ENCODE results near the gene KCNMB2. TPM values are rescaled to one million over a fixed set of nuclear protein-coding genes. Genes with fewer than 3 reads are reported as not detected.

KCNMB2 gene
- total RNA-seq, 2 donors from 2014 or later, result not detected

DNA sequence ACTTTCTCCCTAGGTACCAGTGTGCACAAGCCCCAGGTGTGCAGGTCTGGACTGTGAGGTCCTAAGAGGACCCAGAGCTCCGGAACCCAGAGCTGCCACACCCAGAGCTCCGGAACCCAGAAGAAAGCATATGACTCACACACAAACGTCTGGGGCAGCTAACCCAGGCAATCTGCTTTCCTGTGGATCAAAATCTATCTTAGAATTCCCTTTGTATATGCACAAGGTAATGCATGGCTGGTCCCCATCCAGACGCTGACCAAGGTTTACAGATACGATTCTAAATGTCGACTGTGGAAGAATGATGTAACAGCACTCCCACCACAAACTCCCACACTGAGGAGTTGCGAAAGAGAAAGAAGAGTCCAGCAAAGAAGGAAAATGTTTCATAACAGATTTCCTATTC lies 15.7 kb downstream of the KCNMB2 start:
- no peak overlapping the region for H3K27ac ChIP-seq (ENCODE audit: low read depth, low read length)
- no peaks in the 10 kb centered on the region for H3K36me3 ChIP-seq (ENCODE audit: control insufficient read depth, insufficient read depth, low read length)
- no peaks in the 10 kb centered on the region for H3K9me3 Mint-ChIP-seq
- no peak overlapping the region for H3K4me3 ChIP-seq (ENCODE audit: low read length)
- H3K9me3 ChIP-seq (ENCODE audit: control insufficient read depth, low read length), result no peaks in the 10 kb centered on the region
- H3K9ac ChIP-seq (ENCODE audit: extremely low read depth, low read length, poor library complexity, severe bottlenecking), result no peak overlapping the region
- H3K4me1 Mint-ChIP-seq, result peaks cover 17% of the 10 kb centered on the region
- no peaks in the 10 kb centered on the region for H3K27me3 Mint-ChIP-seq (ENCODE audit: insufficient read depth)
- no peak overlapping the region for H3K4me3 Mint-ChIP-seq
- DNase-seq, result no peak
- WGBS, 2 experiments (ENCODE audit: insufficient coverage in 1 of 2, insufficient read length in 1 of 2), result 89 to 100% methylated on average over 3 to 7 of the region's 7 CpGs
- H3K36me3 Mint-ChIP-seq (ENCODE audit: low read depth), result no peaks in the 10 kb centered on the region
- H3K27ac Mint-ChIP-seq, result no peak overlapping the region
- H3K4me1 ChIP-seq (ENCODE audit: control insufficient read depth, insufficient read depth, low read length), result no peaks in the 10 kb centered on the region
- no peaks in the 10 kb centered on the region for H3K27me3 ChIP-seq (ENCODE audit: control insufficient read depth, insufficient read depth, low read length, poor library complexity, severe bottlenecking)
- no peak for TF ChIP-seq CTCF (conservative IDR thresholded peaks at IDR 0.05)

DNA sequence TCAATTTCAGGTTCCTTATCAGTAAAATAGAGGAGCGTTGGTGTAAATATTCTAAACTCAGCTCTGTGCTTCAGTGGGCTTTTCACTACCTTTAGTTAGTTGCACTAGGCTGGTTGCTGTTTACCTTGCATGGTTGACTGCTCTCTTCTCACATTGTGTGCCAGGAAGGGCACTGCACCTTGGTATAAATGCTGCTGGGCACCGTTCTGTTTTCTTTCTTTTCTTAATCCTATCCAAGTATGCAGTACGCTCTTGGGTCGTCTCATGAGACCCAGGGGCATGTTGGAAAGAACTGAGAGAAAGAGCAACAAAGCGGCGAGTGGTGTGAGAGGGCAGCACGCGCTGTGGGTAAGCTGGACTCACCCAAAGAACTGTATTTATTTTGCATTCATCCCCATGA lies 22.4 kb downstream of the KCNMB2 start:
- Histone ChIP-seq H3K9ac (ENCODE audit: extremely low read depth, low read length, poor library complexity, severe bottlenecking) (no peak overlapping the region), H3K4me3 (ENCODE audit: low read length) (no peak overlapping the region), H3K36me3 (ENCODE audit: control insufficient read depth, insufficient read depth, low read length) (no peaks in the 10 kb centered on the region), H3K9me3 (ENCODE audit: control insufficient read depth, low read length) (no peaks in the 10 kb centered on the region), H3K27ac (ENCODE audit: low read depth, low read length) (no peak overlapping the region), H3K4me1 (ENCODE audit: control insufficient read depth, insufficient read depth, low read length) (peaks cover 5% of the 10 kb centered on the region), H3K27me3 (ENCODE audit: control insufficient read depth, insufficient read depth, low read length, poor library complexity, severe bottlenecking) (no peaks in the 10 kb centered on the region)
- no peak for TF ChIP-seq CTCF (conservative IDR thresholded peaks at IDR 0.05)
- H3K36me3 Mint-ChIP-seq (ENCODE audit: low read depth), result no peaks in the 10 kb centered on the region
- no peaks in the 10 kb centered on the region for H3K9me3 Mint-ChIP-seq
- no peak overlapping the region for H3K27ac Mint-ChIP-seq
- H3K4me3 Mint-ChIP-seq, result no peak overlapping the region
- H3K27me3 Mint-ChIP-seq (ENCODE audit: insufficient read depth), result no peaks in the 10 kb centered on the region
- WGBS, 2 experiments (ENCODE audit: insufficient coverage in 1 of 2, insufficient read length in 1 of 2), result 89 to 97% methylated on average over 1 to 8 of the region's 8 CpGs
- no peak for DNase-seq
- peaks cover 23% of the 10 kb centered on the region for H3K4me1 Mint-ChIP-seq

DNA sequence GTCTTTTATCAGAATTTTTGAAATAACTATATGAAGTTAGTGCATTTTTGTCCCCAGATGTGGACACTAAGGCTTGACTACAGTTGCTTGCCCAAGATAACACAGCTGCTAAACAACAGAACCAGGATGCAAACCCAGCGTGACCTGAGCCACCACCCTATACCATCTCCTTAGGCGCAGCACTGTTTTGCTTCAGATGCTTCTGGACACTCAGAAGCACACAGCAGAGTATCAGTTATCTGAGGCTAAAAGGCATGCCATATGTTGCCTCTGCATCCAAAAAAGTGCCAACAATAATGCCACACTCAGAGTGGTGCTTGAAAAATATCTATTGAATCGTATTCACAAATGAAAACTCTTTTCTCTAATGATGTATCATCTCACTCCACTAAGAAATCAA lies 24.5 kb downstream of the KCNMB2 start:
- Mint-ChIP-seq H3K9me3 (no peaks in the 10 kb centered on the region), H3K4me1 (peaks cover 14% of the 10 kb centered on the region), H3K27ac (no peak overlapping the region), H3K4me3 (no peak overlapping the region), H3K36me3 (ENCODE audit: low read depth) (no peaks in the 10 kb centered on the region), H3K27me3 (ENCODE audit: insufficient read depth) (no peaks in the 10 kb centered on the region)
- Histone ChIP-seq H3K27ac (ENCODE audit: low read depth, low read length) (no peak overlapping the region), H3K9ac (ENCODE audit: extremely low read depth, low read length, poor library complexity, severe bottlenecking) (no peak overlapping the region), H3K4me3 (ENCODE audit: low read length) (no peak overlapping the region), H3K27me3 (ENCODE audit: control insufficient read depth, insufficient read depth, low read length, poor library complexity, severe bottlenecking) (no peaks in the 10 kb centered on the region), H3K9me3 (ENCODE audit: control insufficient read depth, low read length) (no peaks in the 10 kb centered on the region), H3K4me1 (ENCODE audit: control insufficient read depth, insufficient read depth, low read length) (peaks cover 5% of the 10 kb centered on the region), H3K36me3 (ENCODE audit: control insufficient read depth, insufficient read depth, low read length) (no peaks in the 10 kb centered on the region)
- TF ChIP-seq CTCF (conservative IDR thresholded peaks at IDR 0.05), result no peak
- WGBS, 2 experiments (ENCODE audit: insufficient coverage in 1 of 2, insufficient read length in 1 of 2), result 77% methylated on average over 3 of the region's 3 CpGs; no CpG with 5 or more reads in 1 of the 2 experiments
- DNase-seq, result no peak
